PC-3 (cell line): ENCODE results near the gene ATG7.

Experiments
- CTCF ChIP-seq: fragments of 300-600 bp; sonication (generic); conservative IDR thresholded peaks from 2 replicates; pipeline ENCODE4 v1.5.1; 2017; ENCODE audit warnings: antibody characterized with exemption, low read depth, mild to moderate bottlenecking, low read length
- EZH2 ChIP-seq: fragments of 300-600 bp; sonication (generic); IDR thresholded peaks from one replicate; pipeline ENCODE4 v1.6.1; 2017; ENCODE audit warnings: antibody characterized with exemption, mild to moderate bottlenecking, low read length; ENCODE audit not compliant: unreplicated experiment

GRCh38 chr3:11356269-11356668 lies 84.1 kb downstream of the ATG7 start:
- TF ChIP-seq CTCF (no peak), EZH2 (no peak)
